Endothelial cell (in vitro differentiated cells): ENCODE measurements around the gene WDCP. TPM values are rescaled to one million over a fixed set of nuclear protein-coding genes. Genes with fewer than 3 reads are reported as not detected.
"Not testable (repeated sequence)": the region's sequence is repeated elsewhere in the genome, so short reads cannot be mapped to it uniquely, and the experiment has no call there.

ENCODE experiments used
- DNase-seq: peaks from one replicate; pipeline ENCODE4 v3.0.0; 2021; ENCODE audit warnings: low spot score
- H3K27ac Mint-ChIP-seq: one replicate; pipeline ENCODE4 v1.8.0; 2021; ENCODE audit warnings: mixed read lengths, inconsistent platforms; ENCODE audit not compliant: unreplicated experiment
- H3K27me3 Mint-ChIP-seq: one replicate; pipeline ENCODE4 v1.8.0; 2021; ENCODE audit warnings: mild to moderate bottlenecking, moderate library complexity, mixed read lengths, inconsistent platforms; ENCODE audit not compliant: unreplicated experiment
- H3K36me3 Mint-ChIP-seq: one replicate; pipeline ENCODE4 v1.8.0; 2021; ENCODE audit warnings: mild to moderate bottlenecking, low read depth, mixed read lengths, inconsistent platforms; ENCODE audit not compliant: unreplicated experiment
- H3K4me1 Mint-ChIP-seq: one replicate; pipeline ENCODE4 v1.8.0; 2021; ENCODE audit warnings: mild to moderate bottlenecking, mixed read lengths, inconsistent platforms; ENCODE audit not compliant: unreplicated experiment
- H3K4me3 Mint-ChIP-seq: one replicate; pipeline ENCODE4 v1.8.0; 2021; ENCODE audit warnings: mild to moderate bottlenecking, mixed read lengths, inconsistent platforms; ENCODE audit not compliant: unreplicated experiment
- H3K9me3 Mint-ChIP-seq: one replicate; pipeline ENCODE4 v1.8.0; 2021; ENCODE audit warnings: mixed read lengths, inconsistent platforms; ENCODE audit not compliant: unreplicated experiment
- long read RNA-seq: library from polyadenylated mRNA; unstranded; transcript quantifications from one replicate; pipeline ENCODE4 v2.0.0, GENCODE V29; 2020; ENCODE audit not compliant: unreplicated experiment
- total RNA-seq: library from RNA; stranded (reverse); fragmentation: NEBNext Ultra II Directional; extraction: Animal tissue kit (Norgen Biotek cat#: 25700); gene quantifications from one replicate; pipeline ENCODE4 v1.2.1, GENCODE V29; 2021; ENCODE audit not compliant: unreplicated experiment
- TF ChIP-seq, protein P1 (sequence below): fragments of 200-600 bp; sonication (generic); IDR thresholded peaks from one replicate; pipeline ENCODE4 v1.5.0; 2021; ENCODE audit warnings: antibody characterized with exemption; ENCODE audit not compliant: unreplicated experiment

WDCP gene, protein sequence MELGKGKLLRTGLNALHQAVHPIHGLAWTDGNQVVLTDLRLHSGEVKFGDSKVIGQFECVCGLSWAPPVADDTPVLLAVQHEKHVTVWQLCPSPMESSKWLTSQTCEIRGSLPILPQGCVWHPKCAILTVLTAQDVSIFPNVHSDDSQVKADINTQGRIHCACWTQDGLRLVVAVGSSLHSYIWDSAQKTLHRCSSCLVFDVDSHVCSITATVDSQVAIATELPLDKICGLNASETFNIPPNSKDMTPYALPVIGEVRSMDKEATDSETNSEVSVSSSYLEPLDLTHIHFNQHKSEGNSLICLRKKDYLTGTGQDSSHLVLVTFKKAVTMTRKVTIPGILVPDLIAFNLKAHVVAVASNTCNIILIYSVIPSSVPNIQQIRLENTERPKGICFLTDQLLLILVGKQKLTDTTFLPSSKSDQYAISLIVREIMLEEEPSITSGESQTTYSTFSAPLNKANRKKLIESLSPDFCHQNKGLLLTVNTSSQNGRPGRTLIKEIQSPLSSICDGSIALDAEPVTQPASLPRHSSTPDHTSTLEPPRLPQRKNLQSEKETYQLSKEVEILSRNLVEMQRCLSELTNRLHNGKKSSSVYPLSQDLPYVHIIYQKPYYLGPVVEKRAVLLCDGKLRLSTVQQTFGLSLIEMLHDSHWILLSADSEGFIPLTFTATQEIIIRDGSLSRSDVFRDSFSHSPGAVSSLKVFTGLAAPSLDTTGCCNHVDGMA
- total RNA-seq: 13.4 TPM
- long read RNA-seq, partial matches to known transcripts: 0 of 3 reads
- long read RNA-seq, other reads (novel, unspliced or antisense): 0 of 3 reads

DNA sequence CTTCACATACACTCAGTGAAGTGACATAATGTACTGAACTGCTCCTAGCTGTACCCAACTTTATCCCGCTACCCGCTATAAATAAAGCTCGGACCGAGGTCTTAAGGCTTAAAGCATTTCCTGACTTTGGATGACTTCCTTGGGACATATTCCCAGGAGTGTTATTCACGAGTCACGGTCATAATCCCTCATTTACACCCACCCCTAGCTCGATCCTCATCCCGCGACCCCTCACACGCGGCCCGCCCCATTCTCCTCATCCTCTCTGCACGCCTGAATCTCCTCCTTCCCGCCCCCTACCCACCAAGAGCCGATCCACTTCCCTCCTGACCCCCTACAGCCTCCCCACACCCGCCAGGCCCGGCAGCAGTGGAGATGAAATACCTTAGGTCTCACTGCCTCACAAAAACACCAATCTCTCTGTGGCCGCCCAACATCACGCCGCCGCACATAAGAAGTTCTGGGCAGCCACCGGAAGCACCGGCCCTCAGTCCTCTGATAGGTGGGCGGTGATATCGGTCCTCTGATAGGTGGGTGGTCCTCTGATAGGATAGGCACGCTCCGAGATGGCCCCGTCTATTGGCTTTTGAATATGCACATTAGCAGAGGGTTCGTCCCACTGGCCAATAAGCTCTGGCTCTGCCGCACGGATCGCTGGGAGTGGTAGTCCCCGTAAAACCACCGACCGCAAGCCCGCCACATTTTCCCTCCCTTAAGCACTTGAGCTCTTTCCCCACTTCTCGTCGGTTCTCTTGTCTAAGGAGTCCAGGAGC lies at the start of gene WDCP:
Gene WDCP (minus strand): TSS at position 462 of the 773 bp plus-strand sequence. CDS start 7,897 bp downstream, outside the sequence.
- peaks cover 3% of the 10 kb centered on the region for H3K27me3 Mint-ChIP-seq
- peaks cover 7% of the 10 kb centered on the region for H3K36me3 Mint-ChIP-seq
- H3K27ac Mint-ChIP-seq: peak within 1 kb of the TSS; percentile 82

DNA sequence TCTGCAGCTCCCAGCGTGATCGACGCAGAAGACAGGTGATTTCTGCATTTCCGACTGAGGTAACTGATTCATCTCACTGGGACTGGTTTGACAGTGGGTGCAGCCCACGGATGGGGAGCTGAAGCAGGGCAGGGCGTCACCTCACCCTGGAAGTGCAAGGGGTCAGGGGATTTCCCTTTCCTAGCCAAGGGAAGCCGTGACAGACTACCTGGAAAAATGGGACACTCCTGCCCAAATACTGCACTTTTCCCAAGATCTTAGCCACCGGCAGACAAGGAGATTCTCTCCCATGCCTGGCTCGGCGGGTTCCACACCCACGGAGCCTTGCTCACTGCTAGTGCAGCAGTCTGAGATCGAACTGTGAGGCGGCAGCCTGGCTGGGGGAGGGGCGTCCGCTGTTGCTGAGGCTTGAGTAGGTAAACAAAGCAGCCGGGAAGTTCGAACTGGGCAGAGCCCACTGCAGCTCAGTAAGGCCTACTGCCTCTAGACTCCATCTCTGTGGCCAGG lies 48.0 kb upstream of the WDCP start:
- H3K4me3 Mint-ChIP-seq, H3K27ac Mint-ChIP-seq, H3K27me3 Mint-ChIP-seq, H3K4me1 Mint-ChIP-seq, H3K36me3 Mint-ChIP-seq, H3K9me3 Mint-ChIP-seq, DNase-seq: not testable (repeated sequence)

More for the DNA sequence above, at the start of gene WDCP:
- Mint-ChIP-seq H3K4me1 (peaks cover 19% of the 10 kb centered on the region), H3K9me3 (no peaks in the 10 kb centered on the region), H3K4me3 (peak within 1 kb of the TSS; percentile 99)
- peak; percentile 83 for DNase-seq
- TF ChIP-seq, protein P1, sequence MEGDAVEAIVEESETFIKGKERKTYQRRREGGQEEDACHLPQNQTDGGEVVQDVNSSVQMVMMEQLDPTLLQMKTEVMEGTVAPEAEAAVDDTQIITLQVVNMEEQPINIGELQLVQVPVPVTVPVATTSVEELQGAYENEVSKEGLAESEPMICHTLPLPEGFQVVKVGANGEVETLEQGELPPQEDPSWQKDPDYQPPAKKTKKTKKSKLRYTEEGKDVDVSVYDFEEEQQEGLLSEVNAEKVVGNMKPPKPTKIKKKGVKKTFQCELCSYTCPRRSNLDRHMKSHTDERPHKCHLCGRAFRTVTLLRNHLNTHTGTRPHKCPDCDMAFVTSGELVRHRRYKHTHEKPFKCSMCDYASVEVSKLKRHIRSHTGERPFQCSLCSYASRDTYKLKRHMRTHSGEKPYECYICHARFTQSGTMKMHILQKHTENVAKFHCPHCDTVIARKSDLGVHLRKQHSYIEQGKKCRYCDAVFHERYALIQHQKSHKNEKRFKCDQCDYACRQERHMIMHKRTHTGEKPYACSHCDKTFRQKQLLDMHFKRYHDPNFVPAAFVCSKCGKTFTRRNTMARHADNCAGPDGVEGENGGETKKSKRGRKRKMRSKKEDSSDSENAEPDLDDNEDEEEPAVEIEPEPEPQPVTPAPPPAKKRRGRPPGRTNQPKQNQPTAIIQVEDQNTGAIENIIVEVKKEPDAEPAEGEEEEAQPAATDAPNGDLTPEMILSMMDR: no peak

DNA sequence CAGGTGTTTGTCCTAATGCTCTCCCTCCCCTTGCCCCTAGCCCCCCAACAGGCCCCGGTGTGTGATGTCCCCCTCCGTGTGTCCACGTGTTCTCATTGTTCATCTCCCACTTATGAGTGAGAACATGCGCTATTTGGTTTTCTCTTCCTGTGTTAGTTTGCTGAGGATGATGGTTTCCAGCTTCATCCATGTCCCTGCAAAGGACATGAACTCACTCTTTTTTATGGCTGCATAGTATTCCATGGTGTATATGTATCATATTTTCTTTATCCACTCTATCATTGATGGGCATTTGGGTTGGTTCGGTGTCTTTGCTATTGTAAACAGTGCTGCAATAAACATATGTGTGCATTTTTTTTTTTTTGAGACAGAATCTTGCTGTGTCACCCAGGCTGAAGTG lies 46.1 kb upstream of the WDCP start:
- not testable (repeated sequence) for H3K4me1 Mint-ChIP-seq, H3K9me3 Mint-ChIP-seq, H3K36me3 Mint-ChIP-seq, H3K27me3 Mint-ChIP-seq, DNase-seq, H3K27ac Mint-ChIP-seq, H3K4me3 Mint-ChIP-seq

DNA sequence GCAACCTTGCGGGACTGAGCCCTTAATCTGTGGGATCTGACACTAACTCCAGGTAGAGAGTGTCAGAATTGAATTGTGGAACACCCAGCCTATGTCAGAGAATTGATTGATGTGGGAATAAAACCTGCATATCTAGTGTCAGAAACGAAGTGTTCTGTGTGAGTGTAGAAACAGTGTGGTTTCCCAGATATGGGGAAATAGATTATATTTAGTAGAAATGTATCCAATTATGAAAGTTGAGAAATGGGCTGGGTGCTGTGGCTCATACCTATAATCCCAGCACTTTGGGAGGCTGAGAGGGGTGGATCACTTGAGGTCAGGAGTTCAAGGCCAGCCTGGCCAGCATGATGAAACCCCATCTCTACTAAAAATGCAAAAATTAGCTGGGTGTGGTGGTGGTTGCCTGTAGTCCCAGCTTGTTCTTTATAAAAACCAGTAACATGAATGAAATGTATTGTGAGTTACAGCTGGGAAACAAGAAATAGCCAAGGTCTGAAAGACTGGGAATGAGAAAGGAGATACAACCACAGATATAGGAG lies 41.7 kb upstream of the WDCP start:
- no peaks in the 10 kb centered on the region for H3K36me3 Mint-ChIP-seq
- peaks cover 1% of the 10 kb centered on the region for H3K27me3 Mint-ChIP-seq
- peaks cover 7% of the 10 kb centered on the region for H3K4me1 Mint-ChIP-seq
- no peaks in the 10 kb centered on the region for H3K9me3 Mint-ChIP-seq
- TF ChIP-seq, protein P1: no peak
- H3K4me3 Mint-ChIP-seq: no peak overlapping the region
- DNase-seq: no peak
- H3K27ac Mint-ChIP-seq: no peak overlapping the region

DNA sequence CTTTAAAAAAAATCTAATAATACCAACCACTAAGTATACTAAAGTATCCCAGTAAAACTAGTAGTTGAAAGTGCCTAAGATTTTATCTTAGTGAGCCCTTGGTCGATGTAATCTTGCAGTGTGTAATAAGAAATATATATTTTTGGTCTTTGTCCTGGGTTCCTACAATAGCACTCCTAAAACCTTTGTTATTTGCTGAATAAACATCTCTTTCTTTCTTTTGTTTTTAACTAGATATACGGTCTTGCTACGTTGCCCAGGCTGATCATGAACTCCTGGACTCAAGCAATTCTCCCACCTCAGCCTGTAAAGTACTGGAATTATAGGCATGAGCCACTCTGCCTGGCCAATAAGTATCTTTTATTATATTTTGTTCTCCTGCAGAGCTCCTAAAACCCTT lies 39.8 kb upstream of the WDCP start:
- Mint-ChIP-seq H3K4me1 (peaks cover 12% of the 10 kb centered on the region), H3K36me3 (peaks cover 5% of the 10 kb centered on the region), H3K9me3 (no peaks in the 10 kb centered on the region), H3K27ac (no peak overlapping the region), H3K27me3 (peaks cover 4% of the 10 kb centered on the region), H3K4me3 (no peak overlapping the region)
- TF ChIP-seq, protein P1: no peak
- no peak for DNase-seq
